ENCODE measurements around the gene FANCB.

- no peak for TF ChIP-seq CTCF (IDR thresholded peaks at IDR 0.05)
- TF ChIP-seq EZH2 (IDR thresholded peaks at IDR 0.05): no peak
- TF ChIP-seq EZH2phosphoT487 (IDR thresholded peaks at IDR 0.05): no peak
Observed at GRCh38 chrX:14920196-14920595, 47.3 kb upstream of the FANCB start.
